Memory B cell (primary cell): ENCODE data around the gene AGBL1.

Experiments
- ATAC-seq: fragments of 150-1000 bp; cut with Tn5 transposase; 2 replicates; pipeline ENCODE4 v1.10.0; 2021; ENCODE audit warnings: low read depth, mild to moderate bottlenecking, moderate library complexity
- DNase-seq, 2 donors: peaks; one replicate each; pipeline ENCODE4 v3.0.0; 2022; ENCODE audit warnings: low spot score in 2 of 2
- H3K27ac Mint-ChIP-seq: one replicate; pipeline ENCODE4 v1.8.0; 2022; ENCODE audit warnings: mild to moderate bottlenecking, moderate library complexity, mixed read lengths
- H3K27me3 Mint-ChIP-seq: one replicate; pipeline ENCODE4 v1.8.0; 2022; ENCODE audit warnings: mixed read lengths
- H3K36me3 Mint-ChIP-seq: one replicate; pipeline ENCODE4 v1.8.0; 2022; ENCODE audit warnings: mild to moderate bottlenecking, mixed read lengths
- H3K4me1 Mint-ChIP-seq: one replicate; pipeline ENCODE4 v1.8.0; 2022; ENCODE audit warnings: mixed read lengths
- H3K4me3 Mint-ChIP-seq: one replicate; pipeline ENCODE4 v1.8.0; 2022; ENCODE audit warnings: mild to moderate bottlenecking, moderate library complexity, mixed read lengths
- H3K9me3 Mint-ChIP-seq: one replicate; pipeline ENCODE4 v1.8.0; 2022; ENCODE audit warnings: mixed read lengths

The AGBL1 gene

GRCh38 chr15:86735247-86736040 lies 655.8 kb downstream of the AGBL1 start:
- Mint-ChIP-seq H3K4me3 (no peak overlapping the region), H3K27me3 (no peaks in the 10 kb centered on the region), H3K27ac (no peak overlapping the region), H3K9me3 (no peaks in the 10 kb centered on the region), H3K4me1 (no peaks in the 10 kb centered on the region), H3K36me3 (no peaks in the 10 kb centered on the region)
- no peak for DNase-seq
- ATAC-seq: no peak

GRCh38 chr15:86741917-86742316 lies 662.2 kb downstream of the AGBL1 start:
- DNase-seq: no peak
- Mint-ChIP-seq H3K4me1 (no peaks in the 10 kb centered on the region), H3K27ac (no peak overlapping the region), H3K36me3 (no peaks in the 10 kb centered on the region), H3K27me3 (no peaks in the 10 kb centered on the region), H3K4me3 (no peak overlapping the region), H3K9me3 (no peaks in the 10 kb centered on the region)
- ATAC-seq: no peak

DNA sequence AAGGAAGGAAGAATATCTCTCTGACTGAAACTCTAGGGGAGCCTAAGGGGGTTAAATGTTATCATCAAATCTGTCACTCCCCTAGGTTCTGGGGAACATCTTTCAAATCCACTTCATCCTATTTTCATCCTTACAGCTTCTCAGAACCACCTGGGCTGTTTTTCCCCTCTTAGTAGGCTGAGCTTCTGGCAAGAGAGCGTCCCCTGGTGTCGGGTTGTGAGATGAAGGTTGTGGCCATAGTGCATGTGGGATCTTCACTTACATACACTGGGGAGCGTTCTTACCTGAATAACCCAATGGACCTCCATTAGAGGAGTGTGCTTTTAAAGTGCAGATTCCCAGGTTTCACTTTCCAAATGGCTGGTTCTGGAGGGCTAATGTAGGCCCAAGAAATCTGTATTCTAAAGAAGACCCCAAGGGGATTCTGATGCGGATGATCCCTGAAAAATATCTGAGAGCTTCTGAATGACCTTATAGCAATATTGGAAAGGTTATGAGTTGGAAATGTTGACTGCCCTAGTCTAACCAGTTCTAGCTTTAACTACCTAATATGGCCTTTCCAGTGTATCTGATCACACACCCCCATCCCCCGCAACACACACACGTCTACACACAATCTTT lies 663.7 kb downstream of the AGBL1 start:
- H3K36me3 Mint-ChIP-seq: no peaks in the 10 kb centered on the region
- H3K27ac Mint-ChIP-seq: no peak overlapping the region
- H3K9me3 Mint-ChIP-seq: no peaks in the 10 kb centered on the region
- H3K4me3 Mint-ChIP-seq: no peak overlapping the region
- no peaks in the 10 kb centered on the region for H3K4me1 Mint-ChIP-seq
- ATAC-seq (no peak), DNase-seq (no peak)
- H3K27me3 Mint-ChIP-seq: no peaks in the 10 kb centered on the region

GRCh38 chr15:86744198-86744780 lies 664.6 kb downstream of the AGBL1 start:
- no peak for DNase-seq
- no peaks in the 10 kb centered on the region for H3K4me1 Mint-ChIP-seq
- H3K9me3 Mint-ChIP-seq: no peaks in the 10 kb centered on the region
- ATAC-seq: no peak
- H3K27ac Mint-ChIP-seq: no peak overlapping the region
- no peak overlapping the region for H3K4me3 Mint-ChIP-seq
- no peaks in the 10 kb centered on the region for H3K27me3 Mint-ChIP-seq
- H3K36me3 Mint-ChIP-seq: no peaks in the 10 kb centered on the region

- DNase-seq (no peak), ATAC-seq (no peak)
- H3K27ac Mint-ChIP-seq: no peak overlapping the region
- peaks cover 2% of the 10 kb centered on the region for H3K9me3 Mint-ChIP-seq
- H3K4me1 Mint-ChIP-seq: no peaks in the 10 kb centered on the region
- H3K36me3 Mint-ChIP-seq: no peaks in the 10 kb centered on the region
- peaks cover 2% of the 10 kb centered on the region for H3K27me3 Mint-ChIP-seq
- no peak overlapping the region for H3K4me3 Mint-ChIP-seq
These were observed 671.4 kb downstream of the AGBL1 start for GRCh38 chr15:86751116-86751515.

DNA sequence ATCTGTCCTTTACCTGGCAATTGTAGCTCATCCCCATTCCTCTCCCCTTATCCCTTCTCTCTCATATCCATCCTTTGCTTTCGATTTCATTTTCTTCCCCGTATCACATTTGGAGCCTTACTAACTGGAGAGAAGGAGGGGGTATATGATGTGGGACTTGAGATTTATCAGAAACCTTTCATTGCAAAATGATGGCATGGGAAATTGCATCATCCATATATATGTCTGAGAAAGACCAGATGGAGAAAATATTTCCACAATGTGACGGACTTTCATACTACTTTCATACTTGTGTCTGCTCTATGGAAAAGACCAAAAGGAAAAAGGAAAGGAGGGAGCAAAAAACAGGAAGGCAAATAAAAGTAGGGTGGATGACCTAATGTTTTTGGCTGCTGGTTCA lies 675.2 kb downstream of the AGBL1 start:
- no peak for DNase-seq
- no peak overlapping the region for H3K27ac Mint-ChIP-seq
- H3K27me3 Mint-ChIP-seq: peaks cover 2% of the 10 kb centered on the region
- H3K36me3 Mint-ChIP-seq: no peaks in the 10 kb centered on the region
- ATAC-seq: no peak
- H3K4me1 Mint-ChIP-seq: no peaks in the 10 kb centered on the region
- peaks cover 2% of the 10 kb centered on the region for H3K9me3 Mint-ChIP-seq
- H3K4me3 Mint-ChIP-seq: no peak overlapping the region

- no peak for DNase-seq
- peaks cover 2% of the 10 kb centered on the region for H3K27me3 Mint-ChIP-seq
- no peaks in the 10 kb centered on the region for H3K36me3 Mint-ChIP-seq
- H3K4me3 Mint-ChIP-seq: no peak overlapping the region
- no peak for ATAC-seq
- H3K4me1 Mint-ChIP-seq: no peaks in the 10 kb centered on the region
- H3K27ac Mint-ChIP-seq: no peak overlapping the region
- peaks cover 2% of the 10 kb centered on the region for H3K9me3 Mint-ChIP-seq
These were observed 677.0 kb downstream of the AGBL1 start for GRCh38 chr15:86756688-86757087.

DNA sequence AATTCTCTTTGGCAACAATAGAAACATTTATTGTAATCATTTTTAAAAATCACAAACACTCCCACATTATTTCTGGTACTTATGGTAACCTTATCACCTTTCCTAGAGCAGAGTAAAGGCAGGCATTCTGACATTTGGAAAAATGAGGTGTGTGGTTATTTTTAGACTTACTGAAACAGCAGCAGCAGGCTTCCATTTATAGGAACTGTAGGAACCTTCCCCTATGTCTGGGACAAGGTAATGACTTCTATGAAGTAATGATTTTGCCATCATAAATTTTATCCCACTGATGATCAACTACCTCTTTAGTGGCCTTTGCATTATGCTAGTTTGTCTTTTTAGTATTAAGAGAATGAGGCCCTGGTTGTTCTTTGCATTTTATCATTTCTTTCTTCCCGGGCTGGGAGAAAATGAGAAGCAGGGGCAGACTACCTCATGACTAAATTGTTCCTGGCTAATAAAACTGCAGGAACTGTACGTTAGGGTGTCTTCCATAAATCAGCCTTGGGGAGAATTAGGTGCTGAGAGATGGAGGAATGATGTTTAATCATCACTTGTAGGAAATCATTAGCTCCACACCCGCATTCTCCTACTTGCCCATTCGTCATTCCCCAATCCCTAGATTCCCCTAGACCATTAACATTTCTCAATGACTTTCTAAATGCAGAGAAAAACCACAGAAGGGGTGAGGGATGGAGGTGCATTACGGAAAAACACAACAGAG lies 680.3 kb downstream of the AGBL1 start:
- no peaks in the 10 kb centered on the region for H3K4me1 Mint-ChIP-seq
- H3K27ac Mint-ChIP-seq: no peak overlapping the region
- ATAC-seq: no peak
- DNase-seq: no peak
- H3K27me3 Mint-ChIP-seq: no peaks in the 10 kb centered on the region
- H3K4me3 Mint-ChIP-seq: no peak overlapping the region
- no peaks in the 10 kb centered on the region for H3K36me3 Mint-ChIP-seq
- peaks cover under 1% of the 10 kb centered on the region for H3K9me3 Mint-ChIP-seq

DNA sequence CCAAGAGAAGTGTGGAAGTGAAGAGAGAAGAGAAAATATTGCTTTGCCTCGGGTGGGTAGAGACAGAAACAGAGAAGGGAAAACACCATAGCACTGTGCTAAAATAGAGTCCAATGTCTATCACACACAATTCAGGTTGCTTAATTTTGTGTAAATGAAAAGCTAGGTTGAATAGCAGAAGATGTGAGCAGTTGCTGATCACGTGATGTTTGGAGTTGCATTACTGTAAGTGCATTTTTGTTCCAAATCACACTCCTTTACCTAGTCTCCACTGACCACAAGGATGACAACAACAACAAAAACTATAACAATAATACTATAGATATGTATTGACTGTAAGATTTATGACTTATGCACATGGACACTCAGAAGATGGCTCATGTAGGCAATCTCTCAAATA lies 683.2 kb downstream of the AGBL1 start:
- DNase-seq (no peak), ATAC-seq (no peak)
- Mint-ChIP-seq H3K36me3 (no peaks in the 10 kb centered on the region), H3K4me1 (no peaks in the 10 kb centered on the region), H3K27me3 (no peaks in the 10 kb centered on the region), H3K9me3 (peaks cover 2% of the 10 kb centered on the region), H3K4me3 (no peak overlapping the region), H3K27ac (no peak overlapping the region)

GRCh38 chr15:86764021-86764420 lies 684.4 kb downstream of the AGBL1 start:
- H3K4me1 Mint-ChIP-seq: no peaks in the 10 kb centered on the region
- H3K27ac Mint-ChIP-seq: no peak overlapping the region
- H3K9me3 Mint-ChIP-seq: peaks cover 4% of the 10 kb centered on the region
- ATAC-seq (no peak), DNase-seq (no peak)
- H3K4me3 Mint-ChIP-seq: no peak overlapping the region
- no peaks in the 10 kb centered on the region for H3K36me3 Mint-ChIP-seq
- no peaks in the 10 kb centered on the region for H3K27me3 Mint-ChIP-seq

GRCh38 chr15:86765281-86765680 lies 685.6 kb downstream of the AGBL1 start:
- Mint-ChIP-seq H3K4me3 (no peak overlapping the region), H3K27me3 (no peaks in the 10 kb centered on the region), H3K9me3 (peaks cover 4% of the 10 kb centered on the region), H3K4me1 (no peaks in the 10 kb centered on the region), H3K36me3 (no peaks in the 10 kb centered on the region), H3K27ac (no peak overlapping the region)
- ATAC-seq (no peak), DNase-seq (no peak)

- Mint-ChIP-seq H3K27me3 (no peaks in the 10 kb centered on the region), H3K4me1 (no peaks in the 10 kb centered on the region), H3K9me3 (peaks cover 5% of the 10 kb centered on the region), H3K27ac (no peak overlapping the region), H3K36me3 (no peaks in the 10 kb centered on the region), H3K4me3 (no peak overlapping the region)
- no peak for DNase-seq
- no peak for ATAC-seq
These were observed 692.8 kb downstream of the AGBL1 start for GRCh38 chr15:86772369-86773059.

- no peaks in the 10 kb centered on the region for H3K36me3 Mint-ChIP-seq
- H3K9me3 Mint-ChIP-seq: peaks cover 7% of the 10 kb centered on the region
- H3K4me3 Mint-ChIP-seq: no peak overlapping the region
- no peaks in the 10 kb centered on the region for H3K27me3 Mint-ChIP-seq
- H3K27ac Mint-ChIP-seq: no peak overlapping the region
- ATAC-seq (no peak), DNase-seq (no peak)
- no peaks in the 10 kb centered on the region for H3K4me1 Mint-ChIP-seq
These were observed 694.1 kb downstream of the AGBL1 start for GRCh38 chr15:86773736-86774135.

GRCh38 chr15:86776145-86776544 lies 696.5 kb downstream of the AGBL1 start:
- no peak overlapping the region for H3K4me3 Mint-ChIP-seq
- H3K9me3 Mint-ChIP-seq: peaks cover 6% of the 10 kb centered on the region
- ATAC-seq (no peak), DNase-seq (no peak)
- no peaks in the 10 kb centered on the region for H3K27me3 Mint-ChIP-seq
- H3K36me3 Mint-ChIP-seq: no peaks in the 10 kb centered on the region
- H3K4me1 Mint-ChIP-seq: no peaks in the 10 kb centered on the region
- H3K27ac Mint-ChIP-seq: no peak overlapping the region
